ENCODE measurements around the gene PACSIN2. TPM values are rescaled to one million over a fixed set of nuclear protein-coding genes. Genes with fewer than 3 reads are reported as not detected.

Gene PACSIN2
- total and polyA plus RNA-seq, 10 of the 15 experiments (the other 5 are each of a cell fraction or from before 2014, with no cell fraction given): 0.93 to 78.7 (median 46.8) TPM

- in situ Hi-C loops (cut with MboI): no loop called here
- Histone ChIP-seq H3K9ac (ENCODE audit: control insufficient read depth, insufficient read depth, low read length) (no peak overlapping the region), H3K9me3 (replicated peaks; ENCODE audit: control insufficient read depth, insufficient read depth, low read length) (no peaks in the 10 kb centered on the region; the same call in 2 of the 3 replicates), H3K4me3 (no peak overlapping the region), H3K36me3 (ENCODE audit: control insufficient read depth in 2 of 2, insufficient read depth in 2 of 2, low read length in 1 of 2) (peaks cover 3 to 14% of the 10 kb centered on the region in 2 experiments), H3K27me3 (replicated peaks in 1 of 2; ENCODE audit: control insufficient read depth in 2 of 2, insufficient read depth in 2 of 2, low read length in 1 of 2) (no peaks in the 10 kb centered on the region), H4K20me1 (ENCODE audit: control insufficient read depth, insufficient read depth) (no peaks in the 10 kb centered on the region), H3K79me2 (ENCODE audit: control insufficient read depth, insufficient read depth, low read length) (no peaks in the 10 kb centered on the region; the same call in 1 of the 2 replicates), H2AFZ (ENCODE audit: control insufficient read depth, low read depth, low read length) (no peak overlapping the region), H3K4me2 (ENCODE audit: control insufficient read depth, insufficient read depth) (no peak overlapping the region), H3K4me1 (ENCODE audit: control insufficient read depth, insufficient read depth, low read length) (no peaks in the 10 kb centered on the region), H3K27ac (ENCODE audit: control insufficient read depth, insufficient read depth) (no peak overlapping the region)
- FAIRE-seq (no peak), DNase-seq (ENCODE audit: low read depth, low spot score) (no peak), ATAC-seq (no peak)
- POLR2A ChIA-PET: interaction anchor here (1.5 kb wide), 1 partner anchor 12 kb away, joined by 4 read pairs; the partner anchor contains the start of gene ARFGAP3
- BruUV-seq (replicated peaks): no TSS peak
- CTCF ChIA-PET: interaction anchor here (1.8 to 2.6 kb wide), 3 partner anchors 11 to 23 kb away, joined by 6 to 8 read pairs (median 7); partner anchors contain the start of gene ARFGAP3
- intact Hi-C loops (cut with micrococcal nuclease; ENCODE audit: unreplicated experiment): no loop called here
- WGBS (ENCODE audit: insufficient coverage, insufficient replicate concordance, low lambda C conversion rate, missing lambda C conversion rate): 91% methylated on average over 4 of the region's 4 CpGs
- no peak for TF ChIP-seq MEF2A (IDR thresholded peaks at IDR 0.05; ENCODE audit: insufficient read depth, low read depth, low read length)
- TF ChIP-seq, protein P1, sequence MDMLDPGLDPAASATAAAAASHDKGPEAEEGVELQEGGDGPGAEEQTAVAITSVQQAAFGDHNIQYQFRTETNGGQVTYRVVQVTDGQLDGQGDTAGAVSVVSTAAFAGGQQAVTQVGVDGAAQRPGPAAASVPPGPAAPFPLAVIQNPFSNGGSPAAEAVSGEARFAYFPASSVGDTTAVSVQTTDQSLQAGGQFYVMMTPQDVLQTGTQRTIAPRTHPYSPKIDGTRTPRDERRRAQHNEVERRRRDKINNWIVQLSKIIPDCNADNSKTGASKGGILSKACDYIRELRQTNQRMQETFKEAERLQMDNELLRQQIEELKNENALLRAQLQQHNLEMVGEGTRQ (IDR thresholded peaks at IDR 0.05; ENCODE audit: borderline replicate concordance, low read depth, low read length): no peak
- no peak for TF ChIP-seq REST (IDR thresholded peaks at IDR 0.05; ENCODE audit: low read depth, low read length)
- TF ChIP-seq RB1 (IDR thresholded peaks at IDR 0.05; ENCODE audit: borderline replicate concordance): no peak
- SMC1A ChIA-PET (ENCODE audit: uncharacterized antibody, unreplicated experiment): interaction anchor here (1.3 kb wide), 1 partner anchor 23 kb away, joined by 3 read pairs; no protein-coding TSS in a partner anchor
- RAD21 ChIA-PET (ENCODE audit: unreplicated experiment): interaction anchor here (0.7 kb wide), 1 partner anchor 30 kb away, joined by 3 read pairs; no protein-coding TSS in a partner anchor
Measured at GRCh38 chr22:42844756-42845155, 170.2 kb downstream of the PACSIN2 start.

All from GM12878 (cell line).